Ovary (tissue), 3 donors: ENCODE data around the gene DPRX.

Experiments
- CTCF ChIP-seq, 3 donors: fragments of 450-650 bp in 2 of 3; fragments of 200-600 bp in 1 of 3; IDR thresholded peaks; one replicate each; pipeline versions ENCODE4 v1.5.1 to v1.8.0; 2016 to 2022; ENCODE audit warnings: antibody characterized with exemption in 3 of 3, mild to moderate bottlenecking in 1 of 3
- POLR2A ChIP-seq: fragments of 450-650 bp; IDR thresholded peaks from one replicate; pipeline ENCODE4 v1.6.1; 2017; ENCODE audit warnings: antibody characterized with exemption, mild to moderate bottlenecking, moderate library complexity
- donor health status: DM: no; HTN: no; CAD: no.

DNA sequence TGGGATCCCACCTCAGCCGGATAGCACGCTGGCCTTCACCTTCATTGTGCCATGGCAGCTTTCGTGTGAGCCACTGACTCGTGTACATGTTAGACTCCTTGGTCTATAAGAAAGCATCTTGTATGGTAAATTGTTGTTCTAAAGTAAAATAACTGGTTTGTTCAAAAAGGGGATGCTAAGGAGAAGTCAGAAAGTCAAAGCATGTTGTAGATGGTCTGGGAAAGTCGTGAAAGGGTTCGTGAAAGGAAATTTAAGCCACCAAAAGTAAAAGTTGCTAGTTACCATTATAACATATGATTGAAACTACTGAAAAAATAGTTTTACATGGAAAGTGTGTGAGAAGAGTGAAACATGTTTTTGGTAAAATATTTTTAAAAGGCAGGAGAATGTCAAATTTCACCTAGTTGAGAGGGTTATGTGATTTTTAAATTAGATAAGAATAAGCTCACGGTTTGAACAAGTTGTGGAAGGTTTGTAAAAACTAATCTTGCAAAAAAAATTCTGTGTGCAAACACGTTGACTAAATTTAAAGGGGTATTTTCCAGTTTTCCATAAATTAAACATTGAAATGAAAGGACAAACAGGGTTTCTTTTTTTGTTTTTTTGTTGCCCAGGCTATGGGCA, 23.4 kb downstream of the DPRX start:
- no peak for TF ChIP-seq CTCF (IDR thresholded peaks at IDR 0.05)
- no peak for TF ChIP-seq POLR2A
